Activated T-cell treated with anti-CD3 and anti-CD28 coated beads, Interleukin-2, amount 50 U/mL, for 72 hours (primary cell): Measurements from ENCODE around the gene ERMAP. TPM values are rescaled to one million over a fixed set of nuclear protein-coding genes. Genes with fewer than 3 reads are reported as not detected.
A peak's percentile ranks its signal among the peaks of the same experiment; 100 is the strongest.

ENCODE experiments used
- ATAC-seq, 2 donors: fragments of 150-1000 bp; cut with Tn5 transposase; replicated peaks in 1 of 2; 2 replicates each; pipeline ENCODE4 v1.10.0; 2021; ENCODE audit warnings: moderate library complexity in 2 of 2, mild to moderate bottlenecking in 1 of 2
- DNase-seq, 2 donors: peaks; one replicate each; pipeline ENCODE4 v3.0.0; 2021 to 2022; ENCODE audit warnings: mixed read lengths in 1 of 2
- H3K27ac Mint-ChIP-seq: one replicate; pipeline ENCODE4 v1.8.0; 2022; ENCODE audit warnings: mild to moderate bottlenecking, moderate library complexity, mixed read lengths
- H3K27me3 Mint-ChIP-seq: one replicate; pipeline ENCODE4 v1.8.0; 2022; ENCODE audit warnings: low read depth, mixed read lengths
- H3K36me3 Mint-ChIP-seq, 2 donors: one replicate each; pipeline ENCODE4 v1.8.0; 2022; ENCODE audit warnings: mixed read lengths in 2 of 2, mild to moderate bottlenecking in 1 of 2; ENCODE audit not compliant: insufficient read depth in 2 of 2
- H3K4me1 Mint-ChIP-seq: one replicate; pipeline ENCODE4 v1.8.0; 2022; ENCODE audit warnings: low read depth, mixed read lengths
- H3K4me3 Mint-ChIP-seq, 2 donors: one replicate each; pipeline ENCODE4 v1.8.0; 2022; ENCODE audit warnings: mild to moderate bottlenecking in 2 of 2, mixed read lengths in 2 of 2, moderate library complexity in 2 of 2
- H3K9me3 Mint-ChIP-seq, 2 donors: one replicate each; pipeline ENCODE4 v1.8.0; 2022; ENCODE audit warnings: mixed read lengths in 2 of 2
- total RNA-seq, 2 donors: library from RNA; stranded (reverse); gene quantifications; one replicate each; pipeline ENCODE4 v1.2.3, GENCODE V29; 2022

ERMAP gene
- 10 to 100 TPM in 1 of 2 donors, 1 to 10 TPM in 1; 8.4 to 10.0 TPM for total RNA-seq

- peak; percentile 92 to 93 for ATAC-seq
- peak; percentile 94 to 96 for DNase-seq
- peak within 1 kb of the TSS; percentile 83 to 92 for H3K4me3 Mint-ChIP-seq
- peaks cover 1 to 2% of the 10 kb centered on the region in 2 donors for H3K36me3 Mint-ChIP-seq
- H3K9me3 Mint-ChIP-seq: no peaks in the 10 kb centered on the region
- H3K27me3 Mint-ChIP-seq: no peaks in the 10 kb centered on the region
- H3K27ac Mint-ChIP-seq: peak within 1 kb of the TSS; percentile 83
- H3K4me1 Mint-ChIP-seq: peaks cover 22% of the 10 kb centered on the region
Measured at GRCh38 chr1:42816585-42817439, at the start of gene ERMAP, which contains the start of gene SVBP. Gene ERMAP, plus strand, starts transcription at chr1:42817122. Its CDS starts 13,327 bp downstream, at chr1:42830449. Gene SVBP, minus strand, starts transcription at chr1:42817397. Its CDS starts 853 bp downstream, at chr1:42816544.

- Mint-ChIP-seq H3K4me1 (peaks cover 43% of the 10 kb centered on the region), H3K36me3 (peaks cover 8 to 14% of the 10 kb centered on the region in 2 donors), H3K9me3 (no peaks in the 10 kb centered on the region), H3K4me3 (no peak overlapping the region), H3K27ac (peak overlapping the region; percentile 44), H3K27me3 (no peaks in the 10 kb centered on the region)
- no peak for DNase-seq
- peak; percentile 16 to 38 for ATAC-seq
Measured at GRCh38 chr1:42767510-42768000, 49.4 kb upstream of the ERMAP start.

DNA sequence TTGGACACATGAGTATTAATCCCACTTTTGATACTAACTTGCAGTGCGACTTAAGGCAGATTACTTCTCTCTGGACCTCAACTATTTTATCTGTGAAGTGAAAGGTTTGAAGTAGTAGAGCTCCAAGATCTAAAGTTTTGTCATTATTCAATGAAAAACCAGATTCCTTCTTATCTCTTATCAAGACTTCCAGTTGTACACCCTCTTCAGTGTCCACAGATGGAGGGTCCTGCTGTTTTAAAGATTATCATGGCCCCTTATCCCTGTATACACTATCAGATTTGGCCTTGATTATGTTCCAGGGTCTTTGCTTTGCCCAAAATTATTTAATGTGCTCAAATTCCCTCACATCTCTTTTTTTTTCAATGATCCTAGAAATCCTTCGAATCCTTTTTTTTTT, 48.8 kb upstream of the ERMAP start:
- no peak overlapping the region for H3K4me3 Mint-ChIP-seq
- H3K27me3 Mint-ChIP-seq: no peaks in the 10 kb centered on the region
- DNase-seq (no peak), ATAC-seq (no peak)
- peaks cover 8 to 14% of the 10 kb centered on the region in 2 donors for H3K36me3 Mint-ChIP-seq
- peaks cover 47% of the 10 kb centered on the region for H3K4me1 Mint-ChIP-seq
- no peaks in the 10 kb centered on the region for H3K9me3 Mint-ChIP-seq
- H3K27ac Mint-ChIP-seq: peak overlapping the region; percentile 44

- ATAC-seq (no peak), DNase-seq (no peak)
- Mint-ChIP-seq H3K27ac (no peak overlapping the region), H3K9me3 (no peaks in the 10 kb centered on the region), H3K4me1 (peaks cover 55% of the 10 kb centered on the region), H3K27me3 (no peaks in the 10 kb centered on the region), H3K4me3 (peak overlapping the region; percentile 19 to 45), H3K36me3 (peaks cover 8 to 14% of the 10 kb centered on the region in 2 donors)
Measured at GRCh38 chr1:42769811-42770210, 47.1 kb upstream of the ERMAP start.

DNA sequence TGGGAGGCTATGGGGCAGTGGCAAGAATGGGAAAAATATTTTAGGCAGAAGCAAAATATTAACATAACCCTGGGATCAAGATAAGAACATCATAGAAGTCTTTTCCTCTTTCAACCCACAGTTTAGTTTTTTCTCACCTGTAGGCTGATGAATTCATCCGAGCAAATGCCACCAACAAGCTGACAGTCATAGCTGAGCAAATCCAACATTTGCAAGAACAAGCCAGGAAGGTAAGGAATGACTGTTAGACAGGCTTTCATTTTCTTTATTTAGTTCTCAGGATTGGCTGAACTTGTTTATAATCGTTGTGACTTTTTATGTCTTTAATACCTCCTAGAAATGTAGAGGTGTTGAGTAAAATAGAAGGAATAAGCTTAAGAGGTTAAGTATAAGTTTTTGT, 43.5 kb upstream of the ERMAP start:
- peak overlapping the region in 1 of 2 donors; percentile 1 for H3K4me3 Mint-ChIP-seq
- ATAC-seq (peak in 1 of 2 donors; percentile 66), DNase-seq (no peak)
- no peaks in the 10 kb centered on the region for H3K9me3 Mint-ChIP-seq
- H3K27ac Mint-ChIP-seq: peak overlapping the region; percentile 88
- H3K4me1 Mint-ChIP-seq: peaks cover 52% of the 10 kb centered on the region
- H3K27me3 Mint-ChIP-seq: no peaks in the 10 kb centered on the region
- peaks cover 6 to 19% of the 10 kb centered on the region in 2 donors for H3K36me3 Mint-ChIP-seq

GRCh38 chr1:42774928-42775526, 41.9 kb upstream of the ERMAP start:
- no peak for ATAC-seq
- Mint-ChIP-seq H3K4me3 (no peak overlapping the region), H3K9me3 (no peaks in the 10 kb centered on the region), H3K4me1 (peaks cover 40% of the 10 kb centered on the region), H3K36me3 (peaks cover 7 to 15% of the 10 kb centered on the region in 2 donors), H3K27me3 (no peaks in the 10 kb centered on the region), H3K27ac (peak overlapping the region; percentile 77)
- DNase-seq: no peak

DNA sequence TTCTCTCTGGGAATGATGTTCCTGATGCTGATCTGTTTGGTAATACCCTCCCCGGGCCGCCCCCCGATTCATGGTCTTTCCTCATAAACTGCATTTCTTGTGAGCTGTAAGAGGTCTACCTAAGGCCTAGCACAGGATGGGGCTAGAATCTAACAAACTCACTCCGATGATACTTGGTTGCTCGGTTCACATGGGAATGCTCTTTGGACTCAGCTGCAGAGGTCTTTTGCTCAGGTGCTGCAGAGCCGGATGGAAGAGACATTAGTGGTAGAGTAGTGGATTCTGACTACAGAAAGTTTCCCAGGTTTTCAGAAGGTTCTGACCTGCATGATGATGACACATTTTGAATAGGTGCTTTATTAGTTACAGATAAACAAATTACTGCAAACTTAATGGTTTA, 40.4 kb upstream of the ERMAP start:
- DNase-seq: no peak
- H3K36me3 Mint-ChIP-seq: peaks cover 5 to 10% of the 10 kb centered on the region in 2 donors
- ATAC-seq: no peak
- no peak overlapping the region for H3K4me3 Mint-ChIP-seq
- H3K9me3 Mint-ChIP-seq: no peaks in the 10 kb centered on the region
- peaks cover 28% of the 10 kb centered on the region for H3K4me1 Mint-ChIP-seq
- no peaks in the 10 kb centered on the region for H3K27me3 Mint-ChIP-seq
- peak overlapping the region; percentile 34 for H3K27ac Mint-ChIP-seq

- peaks cover 6 to 14% of the 10 kb centered on the region in 2 donors for H3K36me3 Mint-ChIP-seq
- no peaks in the 10 kb centered on the region for H3K9me3 Mint-ChIP-seq
- H3K4me1 Mint-ChIP-seq: peaks cover 20% of the 10 kb centered on the region
- peak overlapping the region; percentile 74 for H3K27ac Mint-ChIP-seq
- H3K27me3 Mint-ChIP-seq: no peaks in the 10 kb centered on the region
- DNase-seq (peak; percentile 34 to 37), ATAC-seq (peak; percentile 51 to 62)
- no peak overlapping the region for H3K4me3 Mint-ChIP-seq
Measured at GRCh38 chr1:42777852-42778251, 39.1 kb upstream of the ERMAP start.

DNA sequence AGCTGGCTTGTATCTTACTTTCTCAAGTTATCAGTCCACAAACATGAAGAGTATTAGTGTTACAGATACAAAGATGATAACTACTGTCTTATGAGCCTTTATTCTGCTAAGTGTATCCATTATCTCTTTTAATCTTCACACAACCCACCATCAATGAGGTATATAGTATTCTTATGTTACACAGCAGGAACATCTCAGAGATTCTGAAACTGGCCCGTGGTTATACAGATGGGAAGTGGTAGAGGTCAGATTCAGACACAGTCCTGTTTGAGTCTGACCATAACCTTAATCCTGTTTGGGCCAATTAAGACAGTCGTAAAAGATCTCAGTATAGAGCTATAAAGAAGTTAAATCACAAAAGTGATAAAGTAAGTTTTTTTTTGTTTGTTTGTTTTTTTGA, 37.2 kb upstream of the ERMAP start:
- H3K36me3 Mint-ChIP-seq: peaks cover 8 to 17% of the 10 kb centered on the region in 2 donors
- no peak overlapping the region for H3K27ac Mint-ChIP-seq
- H3K9me3 Mint-ChIP-seq: no peaks in the 10 kb centered on the region
- DNase-seq (no peak), ATAC-seq (peak in 1 of 2 donors; percentile 39)
- H3K27me3 Mint-ChIP-seq: no peaks in the 10 kb centered on the region
- H3K4me3 Mint-ChIP-seq: no peak overlapping the region
- H3K4me1 Mint-ChIP-seq: peaks cover 17% of the 10 kb centered on the region

DNA sequence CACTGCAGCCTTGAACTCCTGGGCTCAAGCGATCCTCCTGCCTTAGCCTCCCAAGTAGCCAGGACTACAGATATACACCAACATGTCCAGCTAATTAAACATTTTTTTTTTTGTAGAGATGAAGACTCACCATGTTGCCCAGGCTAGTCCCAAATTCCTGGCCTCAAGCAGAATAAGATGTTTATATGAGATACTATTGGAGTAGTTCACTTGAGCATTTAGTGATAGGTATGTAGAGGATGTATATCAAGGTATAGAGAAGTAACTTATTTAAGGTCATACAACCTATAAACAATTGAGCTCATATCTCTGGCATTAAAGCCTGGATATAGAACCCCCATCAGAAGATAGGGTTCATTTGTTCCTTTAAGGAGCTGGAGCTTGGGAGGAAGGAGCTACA, 36.7 kb upstream of the ERMAP start:
- no peak for ATAC-seq
- H3K27ac Mint-ChIP-seq: no peak overlapping the region
- H3K27me3 Mint-ChIP-seq: no peaks in the 10 kb centered on the region
- no peak overlapping the region for H3K4me3 Mint-ChIP-seq
- no peak for DNase-seq
- H3K36me3 Mint-ChIP-seq: peaks cover 8 to 17% of the 10 kb centered on the region in 2 donors
- peaks cover 19% of the 10 kb centered on the region for H3K4me1 Mint-ChIP-seq
- no peaks in the 10 kb centered on the region for H3K9me3 Mint-ChIP-seq

DNA sequence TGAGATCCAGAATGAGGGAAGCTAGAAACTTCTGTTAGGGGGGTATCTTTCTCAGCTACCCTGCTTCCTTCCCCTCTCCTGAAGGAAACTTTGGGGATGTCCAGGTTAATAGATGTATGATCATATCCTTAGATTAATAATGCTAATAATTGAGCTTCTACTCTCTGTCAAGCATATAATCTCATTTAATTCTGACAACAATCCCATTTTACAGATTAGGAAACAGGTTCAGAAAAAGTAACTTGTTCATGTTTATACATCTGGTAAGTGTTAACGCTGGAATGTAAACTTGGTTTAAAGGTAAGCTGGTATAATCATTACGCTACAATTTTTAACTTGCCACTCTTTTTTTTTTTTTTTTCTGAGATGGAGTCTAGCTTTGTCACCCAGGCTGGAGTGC, 33.8 kb upstream of the ERMAP start:
- Mint-ChIP-seq H3K36me3 (peaks cover 8 to 16% of the 10 kb centered on the region in 2 donors), H3K27ac (no peak overlapping the region)
- no peak for ATAC-seq

GRCh38 chr1:42784547-42784945, 32.4 kb upstream of the ERMAP start:
- ATAC-seq: no peak
- H3K27ac Mint-ChIP-seq: no peak overlapping the region
- no peaks in the 10 kb centered on the region for H3K9me3 Mint-ChIP-seq
- peaks cover 5 to 10% of the 10 kb centered on the region in 2 donors for H3K36me3 Mint-ChIP-seq
- H3K4me1 Mint-ChIP-seq: peaks cover 21% of the 10 kb centered on the region
- DNase-seq: no peak
- H3K4me3 Mint-ChIP-seq: peak overlapping the region in 1 of 2 donors; percentile 17
- no peaks in the 10 kb centered on the region for H3K27me3 Mint-ChIP-seq

More for the DNA sequence above, 33.8 kb upstream of the ERMAP start:
- no peaks in the 10 kb centered on the region for H3K9me3 Mint-ChIP-seq
- no peak overlapping the region for H3K4me3 Mint-ChIP-seq
- no peak for DNase-seq
- no peaks in the 10 kb centered on the region for H3K27me3 Mint-ChIP-seq
- H3K4me1 Mint-ChIP-seq: peaks cover 22% of the 10 kb centered on the region
